ENCODE results near the gene CCDC12.

DNA sequence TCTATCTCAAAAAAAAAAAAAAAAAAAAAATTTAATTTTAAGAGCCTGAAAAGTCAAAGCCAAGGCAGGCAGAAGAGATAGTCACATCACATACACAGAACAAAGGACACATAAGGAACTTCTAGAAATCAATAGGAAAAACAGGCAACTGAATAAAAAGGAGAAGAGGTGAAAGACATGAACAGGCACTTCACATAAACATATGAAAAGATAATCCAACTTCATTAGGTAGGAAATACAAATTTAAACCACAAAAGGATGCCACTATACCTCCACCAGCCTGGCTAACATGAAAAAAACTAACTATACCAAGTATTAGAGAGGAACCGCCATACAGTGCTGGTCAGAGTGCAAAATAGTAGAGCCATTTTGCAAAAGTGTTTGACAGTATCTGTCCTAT is 14.1 kb downstream of the CCDC12 start:
- TF ChIP-seq, protein P1, sequence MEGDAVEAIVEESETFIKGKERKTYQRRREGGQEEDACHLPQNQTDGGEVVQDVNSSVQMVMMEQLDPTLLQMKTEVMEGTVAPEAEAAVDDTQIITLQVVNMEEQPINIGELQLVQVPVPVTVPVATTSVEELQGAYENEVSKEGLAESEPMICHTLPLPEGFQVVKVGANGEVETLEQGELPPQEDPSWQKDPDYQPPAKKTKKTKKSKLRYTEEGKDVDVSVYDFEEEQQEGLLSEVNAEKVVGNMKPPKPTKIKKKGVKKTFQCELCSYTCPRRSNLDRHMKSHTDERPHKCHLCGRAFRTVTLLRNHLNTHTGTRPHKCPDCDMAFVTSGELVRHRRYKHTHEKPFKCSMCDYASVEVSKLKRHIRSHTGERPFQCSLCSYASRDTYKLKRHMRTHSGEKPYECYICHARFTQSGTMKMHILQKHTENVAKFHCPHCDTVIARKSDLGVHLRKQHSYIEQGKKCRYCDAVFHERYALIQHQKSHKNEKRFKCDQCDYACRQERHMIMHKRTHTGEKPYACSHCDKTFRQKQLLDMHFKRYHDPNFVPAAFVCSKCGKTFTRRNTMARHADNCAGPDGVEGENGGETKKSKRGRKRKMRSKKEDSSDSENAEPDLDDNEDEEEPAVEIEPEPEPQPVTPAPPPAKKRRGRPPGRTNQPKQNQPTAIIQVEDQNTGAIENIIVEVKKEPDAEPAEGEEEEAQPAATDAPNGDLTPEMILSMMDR (conservative IDR thresholded peaks at IDR 0.05): no peak
- no peak for TF ChIP-seq ZFX (IDR thresholded peaks at IDR 0.05)
